ENCODE measurements around the gene ATF6. TPM values are rescaled to one million over a fixed set of nuclear protein-coding genes. Genes with fewer than 3 reads are reported as not detected.

Gene ATF6
- total RNA-seq, 4 donors from 2014 or later, result 13.4 to 24.8 (median 17.6) TPM

- no peaks in the 10 kb centered on the region for H3K36me3 ChIP-seq
- WGBS, 2 donors, result 62 to 74% methylated on average over 5 of the region's 5 CpGs
- no peak overlapping the region for H3K4me3 ChIP-seq
- no peak for DNase-seq
- H3K4me1 ChIP-seq, result peaks cover 0 to 62% (median 14%) of the 10 kb centered on the region in 3 donors
- no peak for TF ChIP-seq CTCF (IDR thresholded peaks at IDR 0.05)
- no peak for TF ChIP-seq POLR2A (IDR thresholded peaks at IDR 0.05)
- H3K9me3 ChIP-seq, result no peaks in the 10 kb centered on the region
- intact Hi-C loops (cut with DNase I), result no loop called here
- H3K27ac ChIP-seq, result peak overlapping the region in 1 of 4 donors; percentile 44
- H3K27me3 ChIP-seq, result no peaks in the 10 kb centered on the region
These were observed 5.0 kb downstream of the ATF6 start for GRCh38 chr1:161771161-161771560.

GRCh38 chr1:161771973-161772372, 5.9 kb downstream of the ATF6 start:
- H3K9me3 ChIP-seq, result no peaks in the 10 kb centered on the region
- H3K36me3 ChIP-seq, result no peaks in the 10 kb centered on the region
- no peak overlapping the region for H3K4me3 ChIP-seq
- no peak for DNase-seq
- intact Hi-C loops (cut with DNase I), result no loop called here
- H3K4me1 ChIP-seq, result peaks cover 0 to 59% (median 12%) of the 10 kb centered on the region in 3 donors
- H3K27ac ChIP-seq, result peak overlapping the region in 2 of 4 donors; percentile 44 to 54
- TF ChIP-seq POLR2A (IDR thresholded peaks at IDR 0.05) (no peak), CTCF (IDR thresholded peaks at IDR 0.05) (no peak)
- H3K27me3 ChIP-seq, result no peaks in the 10 kb centered on the region
- WGBS, 2 donors, result 77 to 80% methylated on average over 2 of the region's 2 CpGs

- H3K27me3 ChIP-seq, result no peaks in the 10 kb centered on the region
- H3K27ac ChIP-seq, result peak overlapping the region in 2 of 4 donors; percentile 44 to 54
- TF ChIP-seq CTCF (IDR thresholded peaks at IDR 0.05) (no peak), POLR2A (IDR thresholded peaks at IDR 0.05) (peak in 1 of 4 donors; percentile 15)
- no peak for DNase-seq
- H3K36me3 ChIP-seq, result no peaks in the 10 kb centered on the region
- peaks cover 0 to 54% (median 8%) of the 10 kb centered on the region in 3 donors for H3K4me1 ChIP-seq
- no peak overlapping the region for H3K4me3 ChIP-seq
- no peaks in the 10 kb centered on the region for H3K9me3 ChIP-seq
- intact Hi-C loops (cut with DNase I), result no loop called here
These were observed 6.3 kb downstream of the ATF6 start for GRCh38 chr1:161772397-161772796.

- Histone ChIP-seq H3K9me3 (no peaks in the 10 kb centered on the region), H3K4me3 (no peak overlapping the region), H3K27me3 (no peaks in the 10 kb centered on the region), H3K27ac (no peak overlapping the region), H3K36me3 (peaks cover 0 to 7% (median 0%) of the 10 kb centered on the region in 3 donors), H3K4me1 (peaks cover 0 to 40% (median 0%) of the 10 kb centered on the region in 3 donors)
- TF ChIP-seq POLR2A (IDR thresholded peaks at IDR 0.05), result no peak
- TF ChIP-seq CTCF (IDR thresholded peaks at IDR 0.05), result no peak
- no peak for DNase-seq
- intact Hi-C loops (cut with DNase I), result no loop called here
- WGBS, 2 donors, result 57 to 73% methylated on average over 4 of the region's 4 CpGs
These were observed 7.7 kb downstream of the ATF6 start for GRCh38 chr1:161773791-161774190.

- no peak overlapping the region for H3K4me3 ChIP-seq
- H3K36me3 ChIP-seq, result peaks cover 0 to 33% (median 0%) of the 10 kb centered on the region in 3 donors
- no peaks in the 10 kb centered on the region for H3K9me3 ChIP-seq
- H3K4me1 ChIP-seq, result peaks cover 0 to 8% (median 0%) of the 10 kb centered on the region in 3 donors
- WGBS, 2 donors, result 76 to 86% methylated on average over 2 of the region's 2 CpGs
- TF ChIP-seq CTCF (IDR thresholded peaks at IDR 0.05) (no peak), POLR2A (IDR thresholded peaks at IDR 0.05) (no peak)
- DNase-seq, result no peak
- no peak overlapping the region for H3K27ac ChIP-seq
- no peaks in the 10 kb centered on the region for H3K27me3 ChIP-seq
- intact Hi-C loops (cut with DNase I), result no loop called here
These were observed 11.1 kb downstream of the ATF6 start for GRCh38 chr1:161777261-161777660.
